Left renal cortex interstitium (tissue), 4 donors: ENCODE data around the gene CUX1. TPM values are rescaled to one million over a fixed set of nuclear protein-coding genes. Genes with fewer than 3 reads are reported as not detected.

ENCODE experiments used
- DNase-seq, 4 donors: peaks; one replicate each; pipeline ENCODE4 v3.0.0-alpha.2; 2013; ENCODE audit warnings: low read depth in 4 of 4, low spot score in 2 of 4, missing footprints in 1 of 4
- polyA plus RNA-seq, 4 donors: library from polyadenylated mRNA; unstranded; fragments of 120-200 nt; gene quantifications; one replicate each; pipeline ENCODE4 v1.2.1, GENCODE V29; 2013; ENCODE audit not compliant: insufficient read length in 4 of 4

The CUX1 gene
- polyA plus RNA-seq, 4 donors = 79.2 to 99.7 (median 90.6) TPM

GRCh38 chr7:101890749-101891523 is 73.5 kb downstream of the CUX1 start:
- no peak for DNase-seq

GRCh38 chr7:101891936-101892640 is 74.7 kb downstream of the CUX1 start:
- no peak for DNase-seq

GRCh38 chr7:101893341-101894082 is 76.1 kb downstream of the CUX1 start:
- no peak for DNase-seq

GRCh38 chr7:101896316-101896715 is 78.9 kb downstream of the CUX1 start:
- no peak for DNase-seq

GRCh38 chr7:101896941-101897340 is 79.5 kb downstream of the CUX1 start:
- DNase-seq = no peak

- DNase-seq = no peak
Measured at GRCh38 chr7:101898106-101898505, 80.7 kb downstream of the CUX1 start.

- DNase-seq = no peak
Measured at GRCh38 chr7:101899616-101900015, 82.2 kb downstream of the CUX1 start.

GRCh38 chr7:101900103-101900502 is 82.7 kb downstream of the CUX1 start:
- DNase-seq = no peak

GRCh38 chr7:101901661-101902491 is 84.5 kb downstream of the CUX1 start:
- DNase-seq = no peak

- no peak for DNase-seq
Measured at GRCh38 chr7:101902680-101903514, 85.5 kb downstream of the CUX1 start.

GRCh38 chr7:101903515-101903868 is 86.1 kb downstream of the CUX1 start:
- no peak for DNase-seq

- no peak for DNase-seq
Measured at GRCh38 chr7:101904019-101904418, 86.6 kb downstream of the CUX1 start.

GRCh38 chr7:101905203-101905865 is 87.9 kb downstream of the CUX1 start:
- DNase-seq = no peak

GRCh38 chr7:101906291-101907240 is 89.1 kb downstream of the CUX1 start:
- no peak for DNase-seq

GRCh38 chr7:101910991-101911799 is 93.8 kb downstream of the CUX1 start:
- no peak for DNase-seq

- DNase-seq = no peak
Measured at GRCh38 chr7:101911800-101912715, 94.6 kb downstream of the CUX1 start.
